Medulla oblongata (tissue), 1 donor: ENCODE data around the gene C10orf67.
A peak's percentile ranks its signal among the peaks of the same experiment; 100 is the strongest.
"Not testable (repeated sequence)": the region's sequence is repeated elsewhere in the genome, so short reads cannot be mapped to it uniquely, and the experiment has no call there.

Experiments
- DNase-seq: peaks from one replicate; pipeline ENCODE4 v3.0.0-alpha.2; 2015; ENCODE audit errors: extremely low spot score

C10orf67 gene

GRCh38 chr10:23362069-23362830 lies 17.7 kb upstream of the C10orf67 start:
- DNase-seq, result no peak

DNA sequence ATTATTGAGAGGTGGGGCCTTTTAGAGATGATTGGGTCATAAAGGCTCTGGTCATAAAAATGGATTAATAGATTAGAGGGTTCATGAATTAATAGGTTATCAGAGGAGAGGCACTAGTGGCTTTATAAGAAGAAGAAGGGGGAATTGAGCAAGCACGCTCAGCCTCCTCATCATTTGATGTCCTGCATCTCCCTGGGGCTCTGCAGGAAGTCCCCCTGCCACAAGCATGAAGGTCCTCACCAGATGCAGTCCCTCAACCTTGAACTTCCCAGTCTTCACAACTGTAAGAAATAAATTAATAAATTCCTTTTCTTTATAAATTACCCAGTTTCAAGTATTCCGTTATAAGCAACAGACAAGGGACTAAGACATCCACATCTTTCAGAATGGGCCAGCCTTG lies 17.1 kb upstream of the C10orf67 start:
- DNase-seq, result no peak

GRCh38 chr10:23359692-23360380 lies 15.2 kb upstream of the C10orf67 start:
- no peak for DNase-seq

- DNase-seq, result no peak
These were observed 13.8 kb upstream of the C10orf67 start for GRCh38 chr10:23358357-23358756.

DNA sequence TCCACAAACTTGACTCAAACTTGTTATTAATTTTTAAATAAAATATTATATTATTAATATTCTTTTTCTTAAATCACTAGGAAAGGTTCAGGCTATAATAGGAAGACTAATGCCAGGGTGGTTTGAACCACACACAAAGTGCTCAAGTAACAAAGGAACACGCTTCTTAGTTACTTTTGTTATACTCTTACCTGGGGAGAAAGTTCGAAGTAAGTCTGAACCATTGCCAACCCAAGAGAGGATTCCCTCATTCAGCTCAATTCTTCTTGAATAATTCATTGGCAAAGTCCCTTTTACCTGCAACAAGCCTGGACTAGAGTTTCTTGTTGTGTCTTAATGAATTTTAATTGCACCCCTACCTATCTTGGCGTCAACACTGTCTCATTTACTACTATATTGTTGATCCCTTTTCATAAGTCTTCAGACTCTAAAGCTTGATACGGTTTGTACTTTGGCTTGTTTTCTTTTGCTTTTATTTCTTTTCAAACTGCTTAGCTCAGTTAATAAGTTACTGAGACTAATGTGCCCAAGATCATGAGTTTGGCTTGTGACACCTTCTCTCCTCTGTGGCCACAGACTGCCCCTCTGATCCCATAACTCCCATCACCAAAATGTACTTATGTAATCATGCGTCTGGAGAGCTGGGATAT lies 10.2 kb upstream of the C10orf67 start:
- DNase-seq, result no peak

GRCh38 chr10:23351926-23352519 lies 7.4 kb upstream of the C10orf67 start:
- no peak for DNase-seq

DNA sequence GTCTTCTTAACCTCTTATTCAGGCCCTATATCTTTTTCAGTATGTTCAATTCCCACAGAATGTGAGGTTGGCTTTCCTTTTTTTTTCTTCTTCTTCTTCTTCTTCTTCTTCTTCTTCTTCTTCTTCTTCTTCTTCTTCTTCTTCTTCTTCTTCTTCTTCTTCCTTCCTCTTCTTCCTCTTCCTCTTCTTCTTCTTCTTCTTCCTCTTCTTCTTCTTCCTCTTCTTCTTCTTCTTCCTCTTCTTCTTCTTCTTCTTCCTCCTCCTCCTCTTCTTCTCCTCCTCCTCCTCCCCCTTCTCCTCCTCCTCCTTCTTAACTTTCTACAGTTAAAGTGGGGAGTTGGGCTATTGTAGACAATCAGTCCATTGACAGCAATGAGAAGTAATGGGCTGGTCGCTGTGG lies 6.1 kb upstream of the C10orf67 start:
- DNase-seq, result not testable (repeated sequence)

- DNase-seq, result peak; percentile 50
These were observed 1.3 kb upstream of the C10orf67 start for GRCh38 chr10:23345861-23346260.

- DNase-seq, result peak; percentile 60
These were observed 881 bp downstream of the C10orf67 start for GRCh38 chr10:23343591-23344240.

- DNase-seq, result no peak
These were observed 2.2 kb downstream of the C10orf67 start for GRCh38 chr10:23342213-23342884.

- no peak for DNase-seq
These were observed 3.6 kb downstream of the C10orf67 start for GRCh38 chr10:23341004-23341403.

GRCh38 chr10:23340354-23340753 lies 4.2 kb downstream of the C10orf67 start:
- DNase-seq, result no peak

- DNase-seq, result no peak
These were observed 5.7 kb downstream of the C10orf67 start for GRCh38 chr10:23338886-23339285.

DNA sequence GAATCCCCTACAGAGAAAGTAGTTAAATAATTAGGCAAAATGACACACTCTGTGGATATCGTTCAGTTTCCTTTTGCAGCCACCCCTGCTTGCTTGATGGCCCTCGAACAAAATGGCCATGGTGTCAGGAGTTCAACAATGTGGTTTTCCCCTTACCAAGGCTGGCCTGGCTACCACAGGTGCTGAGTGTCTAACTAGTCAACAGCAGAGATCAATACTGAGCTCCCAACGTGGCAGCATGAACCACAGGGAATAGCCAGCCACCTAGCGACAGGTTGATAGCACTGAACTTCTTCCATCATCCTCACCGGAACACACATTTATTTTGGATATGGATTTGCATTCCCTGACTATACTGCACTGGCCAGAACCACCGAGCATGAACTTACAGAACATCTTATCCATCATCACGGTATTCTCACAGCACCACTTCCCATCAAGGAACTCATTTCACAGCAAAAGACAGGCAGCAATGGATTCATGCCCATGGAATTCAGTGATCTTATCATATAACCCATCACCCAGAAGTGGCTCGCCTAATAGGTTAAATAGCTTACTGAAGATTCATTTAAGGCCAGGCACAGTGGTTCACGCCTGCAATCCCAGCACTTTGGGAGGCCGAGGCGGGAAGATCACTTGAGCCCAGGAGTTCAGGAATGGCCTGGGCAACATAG lies 6.3 kb downstream of the C10orf67 start:
- no peak for DNase-seq

DNA sequence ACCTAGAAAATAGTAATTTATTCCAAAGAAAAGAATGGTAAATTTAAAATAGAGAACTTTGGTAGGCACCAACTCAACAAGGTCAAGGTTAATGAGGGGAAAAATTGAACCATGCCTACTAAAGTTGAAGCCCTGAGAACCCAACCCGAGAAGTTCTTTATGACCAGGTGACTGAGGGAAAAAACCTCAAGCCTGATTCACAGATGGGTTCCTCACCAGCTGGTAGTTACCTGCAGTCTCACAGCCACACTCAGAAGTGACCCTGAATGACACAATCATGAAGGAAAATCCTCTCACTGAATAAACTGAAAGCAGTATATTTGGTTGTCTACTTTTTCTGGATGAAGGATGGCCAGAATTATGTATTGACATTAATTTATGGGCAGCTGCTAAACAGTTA lies 7.0 kb downstream of the C10orf67 start:
- no peak for DNase-seq

GRCh38 chr10:23331567-23332301 lies 12.9 kb downstream of the C10orf67 start:
- DNase-seq, result no peak

DNA sequence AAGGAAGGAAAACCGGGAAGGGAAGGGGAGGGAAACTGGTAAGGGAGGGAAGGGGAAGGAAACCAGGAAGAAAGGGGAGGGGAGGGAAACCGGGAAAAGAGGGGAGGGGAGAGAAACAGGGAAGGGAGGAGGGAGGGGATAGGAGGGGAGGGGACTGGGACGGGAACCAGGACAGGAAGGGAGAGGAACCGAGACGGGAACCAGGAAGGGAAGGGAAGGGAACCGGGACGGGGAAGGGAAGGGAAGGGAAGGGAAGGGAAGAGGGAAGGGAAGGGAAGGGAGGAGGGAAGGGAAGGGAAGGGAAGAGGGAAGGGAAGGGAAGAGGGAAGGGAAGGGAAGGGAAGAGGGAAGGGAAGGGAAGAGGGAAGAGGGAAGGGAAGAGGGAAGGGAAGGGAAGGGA lies 13.6 kb downstream of the C10orf67 start:
- no peak for DNase-seq

DNA sequence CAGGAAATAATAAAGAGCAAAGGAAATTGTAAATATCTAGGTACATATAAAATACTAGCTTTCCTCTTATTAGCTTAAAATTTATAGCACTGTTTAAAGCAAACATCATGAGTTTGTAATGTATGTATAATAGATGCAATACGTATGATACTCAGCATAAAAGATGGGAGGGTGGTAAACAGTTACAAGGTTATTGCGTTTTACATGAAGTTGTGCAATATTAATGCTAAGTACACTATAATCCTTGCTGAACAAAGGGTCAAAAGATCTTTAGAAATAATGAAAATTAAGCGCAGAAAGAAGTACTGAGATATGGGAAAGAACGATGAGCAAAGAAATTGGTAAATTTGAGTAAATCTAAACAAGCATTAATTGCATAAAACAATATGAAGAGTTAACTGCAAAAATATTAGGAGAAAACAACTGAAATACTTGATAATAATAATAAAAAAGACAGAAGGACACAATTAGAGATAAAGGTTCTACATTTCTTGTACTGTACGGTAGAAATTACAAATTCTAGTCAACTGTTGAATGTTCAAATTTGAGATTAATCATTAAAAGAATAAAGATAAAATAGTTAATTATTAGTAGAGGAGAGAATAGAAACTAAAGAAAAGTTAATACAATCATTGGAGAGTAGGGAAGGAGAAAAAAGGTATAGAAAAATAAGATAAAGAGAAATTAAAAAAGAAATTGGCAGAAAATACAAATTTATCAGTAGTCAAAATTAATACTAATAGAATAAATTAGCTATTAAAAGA lies 17.9 kb downstream of the C10orf67 start:
- no peak for DNase-seq

DNA sequence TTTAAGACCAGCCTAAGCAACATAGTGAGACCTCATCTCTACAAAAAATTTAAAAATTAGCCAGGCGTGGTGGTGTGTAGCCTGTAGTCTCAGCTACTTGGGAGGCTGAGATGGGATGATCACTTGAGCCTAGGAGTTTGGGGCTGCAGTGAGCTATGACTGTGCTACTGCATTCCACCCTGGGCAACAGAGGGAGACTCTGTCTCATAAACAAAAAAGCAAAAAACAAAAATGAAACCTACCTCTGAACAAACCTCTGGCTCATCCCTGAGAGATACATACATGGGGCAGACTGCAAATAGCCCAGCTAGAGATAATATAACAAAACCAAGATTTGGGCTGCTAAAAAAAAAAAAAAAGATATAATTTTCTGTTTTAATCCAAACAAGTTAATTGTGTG lies 19.5 kb downstream of the C10orf67 start:
- DNase-seq, result no peak
